Testis (tissue), 3 donors: Measurements from ENCODE around the gene SEL1L3. TPM values are rescaled to one million over a fixed set of nuclear protein-coding genes. Genes with fewer than 3 reads are reported as not detected.

ENCODE experiments used
- DNase-seq: peaks from one replicate; pipeline ENCODE4 v3.0.0-alpha.2; 2019
- H3K27ac ChIP-seq, 2 donors: fragments of 200-600 bp; sonication (generic); one replicate each; pipeline ENCODE4 v1.5.1; 2019
- H3K27me3 ChIP-seq: fragments of 200-600 bp; sonication (generic); one replicate; pipeline ENCODE4 v1.5.1; 2019
- H3K36me3 ChIP-seq: fragments of 200-600 bp; sonication (generic); one replicate; pipeline ENCODE4 v1.5.1; 2017; ENCODE audit warnings: low read depth; ENCODE audit errors: missing control alignments
- H3K4me1 ChIP-seq: fragments of 200-600 bp; sonication (generic); one replicate; pipeline ENCODE4 v1.5.1; 2019
- H3K4me3 ChIP-seq, 2 donors: fragments of 200-600 bp; sonication (generic); one replicate each; pipeline ENCODE4 v1.5.1; 2017 to 2019
- H3K9me3 ChIP-seq: fragments of 200-600 bp; sonication (generic); one replicate; pipeline ENCODE4 v1.5.1; 2017
- CTCF ChIP-seq, 3 experiments: fragments of 450-650 bp in 2 of 3; fragments of 200-600 bp in 1 of 3; sonication (generic) in 1 of 3; IDR thresholded peaks; one replicate each; pipeline ENCODE4 v1.5.1; 2016 to 2019; ENCODE audit warnings: antibody characterized with exemption in 3 of 3, mild to moderate bottlenecking in 2 of 3, moderate library complexity in 1 of 3
- POLR2A ChIP-seq: fragments of 450-650 bp; IDR thresholded peaks from one replicate; pipeline ENCODE4 v1.6.1; 2017; ENCODE audit warnings: antibody characterized with exemption, mild to moderate bottlenecking, moderate library complexity
- WGBS, 2 donors: methylation state at CpG; one replicate each; pipeline ENCODE4 v1.1.5; 2018; 5-methylcytosine and 5-hydroxymethylcytosine counted together
- intact Hi-C: fragments of 100-400 bp; cut with DNase I; formaldehyde crosslinking; loops from one replicate; pipeline ENCODE4 v1.15.1; 2023; ENCODE audit warnings: low total_unique reads
- polyA plus RNA-seq: library from polyadenylated mRNA; stranded (reverse); fragments of 350-450 nt; fragmentation: Illumina TruSeq; extraction: RNeasy Lipid Tissue Mini Kit (QIAGEN cat#74804); gene quantifications from one replicate; pipeline ENCODE4 v1.2.3, GENCODE V29; 2014; ENCODE audit warnings: low read depth, low replicate concordance; ENCODE audit not compliant: insufficient read depth
- total RNA-seq, 2 donors: library from RNA; depleted of rRNA; stranded (reverse); fragments of >200 nt; gene quantifications; one replicate each; pipeline ENCODE4 v1.2.3, GENCODE V29; 2016

The SEL1L3 gene
- total and polyA plus RNA-seq, 3 donors from 2014 or later, result 5.0 to 15.6 (median 6.9) TPM

- DNase-seq, result no peak
Measured at GRCh38 chr4:25818371-25818871, 44.4 kb downstream of the SEL1L3 start.

GRCh38 chr4:25817059-25817681 is 45.6 kb downstream of the SEL1L3 start:
- WGBS, 2 donors, result 88 to 90% methylated on average over 8 of the region's 8 CpGs
- no peak for DNase-seq
- Histone ChIP-seq H3K9me3 (no peaks in the 10 kb centered on the region), H3K36me3 (no peaks in the 10 kb centered on the region), H3K4me3 (no peak overlapping the region), H3K27me3 (no peaks in the 10 kb centered on the region), H3K27ac (no peak overlapping the region), H3K4me1 (peaks cover 8% of the 10 kb centered on the region)
- TF ChIP-seq POLR2A, result no peak
- TF ChIP-seq CTCF (IDR thresholded peaks at IDR 0.05), result no peak
- intact Hi-C loops, result no loop called here

More at GRCh38 chr4:25818371-25818871, 44.4 kb downstream of the SEL1L3 start:
- Histone ChIP-seq H3K36me3 (no peaks in the 10 kb centered on the region), H3K27ac (no peak overlapping the region), H3K27me3 (no peaks in the 10 kb centered on the region), H3K4me1 (peaks cover 8% of the 10 kb centered on the region), H3K4me3 (no peak overlapping the region), H3K9me3 (no peaks in the 10 kb centered on the region)
- WGBS, 2 donors, result 84 to 85% methylated on average over 2 of the region's 2 CpGs
- intact Hi-C loops, result no loop called here
- TF ChIP-seq CTCF (IDR thresholded peaks at IDR 0.05) (no peak), POLR2A (no peak)

- Histone ChIP-seq H3K27me3 (no peaks in the 10 kb centered on the region), H3K4me1 (peaks cover 8% of the 10 kb centered on the region), H3K9me3 (no peaks in the 10 kb centered on the region), H3K4me3 (no peak overlapping the region), H3K36me3 (no peaks in the 10 kb centered on the region), H3K27ac (no peak overlapping the region)
- 96 to 100% methylated on average over 2 of the region's 2 CpGs for WGBS, 2 donors
- TF ChIP-seq CTCF (IDR thresholded peaks at IDR 0.05) (no peak), POLR2A (no peak)
- no peak for DNase-seq
- intact Hi-C loops, result no loop called here
Measured at GRCh38 chr4:25816591-25817058, 46.2 kb downstream of the SEL1L3 start.

GRCh38 chr4:25815586-25815985 is 47.2 kb downstream of the SEL1L3 start:
- no peak overlapping the region for H3K4me3 ChIP-seq
- DNase-seq, result no peak

More at GRCh38 chr4:25815586-25815985, 47.2 kb downstream of the SEL1L3 start:
- 95 to 99% methylated on average over 5 of the region's 5 CpGs for WGBS, 2 donors
- Histone ChIP-seq H3K27me3 (no peaks in the 10 kb centered on the region), H3K36me3 (no peaks in the 10 kb centered on the region), H3K4me1 (peaks cover 8% of the 10 kb centered on the region), H3K27ac (no peak overlapping the region), H3K9me3 (no peaks in the 10 kb centered on the region)
- no peak for TF ChIP-seq CTCF (IDR thresholded peaks at IDR 0.05)
- no peak for TF ChIP-seq POLR2A
- intact Hi-C loops, result no loop called here
